Thyroid gland (tissue), 4 donors: Measurements from ENCODE around the gene TEDC1. TPM values are rescaled to one million over a fixed set of nuclear protein-coding genes. Genes with fewer than 3 reads are reported as not detected.

Source experiments
- DNase-seq, 2 donors: peaks; one replicate each; pipeline ENCODE4 v3.0.0-alpha.2; 2019
- H3K27ac ChIP-seq, 3 donors: fragments of 200-600 bp; sonication (generic); 1 replicate in 2 of 3; 2 replicates in 1 of 3; pipeline ENCODE4 v1.5.1; 2016 to 2019; ENCODE audit warnings: mild to moderate bottlenecking in 1 of 3, moderate library complexity in 1 of 3
- H3K27me3 ChIP-seq: fragments of 200-600 bp; sonication (generic); one replicate; pipeline ENCODE4 v1.5.1; 2019
- H3K36me3 ChIP-seq, 2 donors: fragments of 200-600 bp; sonication (generic); one replicate each; pipeline ENCODE4 v1.5.1; 2016 to 2019
- H3K4me1 ChIP-seq, 2 donors: fragments of 200-600 bp; sonication (generic); one replicate each; pipeline ENCODE4 v1.5.1; 2017 to 2019
- H3K4me3 ChIP-seq, 3 donors: fragments of 200-600 bp; sonication (generic); replicated peaks in 1 of 3; 1 replicate in 2 of 3; 2 replicates in 1 of 3; pipeline ENCODE4 v1.5.1; 2016; ENCODE audit warnings: mild to moderate bottlenecking in 1 of 3
- H3K9me3 ChIP-seq: fragments of 200-600 bp; sonication (generic); one replicate; pipeline ENCODE4 v1.5.1; 2017
- POLR2A ChIP-seq, 2 donors: fragments of 450-650 bp; IDR thresholded peaks; one replicate each; pipeline ENCODE4 v1.6.1; 2017; ENCODE audit warnings: antibody characterized with exemption in 2 of 2, mild to moderate bottlenecking in 2 of 2, moderate library complexity in 1 of 2
- WGBS, 2 donors: methylation state at CpG; one replicate each; pipeline ENCODE4 v1.1.5; 2017; 5-methylcytosine and 5-hydroxymethylcytosine counted together
- intact Hi-C: fragments of 100-400 bp; cut with DNase I; formaldehyde crosslinking; loops from one replicate; pipeline ENCODE4 v1.15.1; 2023
- total RNA-seq, 4 donors: library from RNA; depleted of rRNA; stranded (reverse); fragments of >200 nt; gene quantifications; one replicate each; pipeline ENCODE4 v1.2.3, GENCODE V29; 2016
- TF ChIP-seq, protein P1 (sequence below), 6 experiments: fragments of 200-600 bp in 3 of 6; fragments of 450-650 bp in 3 of 6; sonication (generic) in 3 of 6; IDR thresholded peaks; one replicate each; pipeline ENCODE4 v1.5.1; 2016 to 2019; ENCODE audit warnings: antibody characterized with exemption in 6 of 6, mild to moderate bottlenecking in 2 of 6, inconsistent platforms in 1 of 6, moderate library complexity in 1 of 6

Gene TEDC1
- total RNA-seq, 4 donors from 2014 or later, result 3.4 to 13.9 (median 8.5) TPM

DNA sequence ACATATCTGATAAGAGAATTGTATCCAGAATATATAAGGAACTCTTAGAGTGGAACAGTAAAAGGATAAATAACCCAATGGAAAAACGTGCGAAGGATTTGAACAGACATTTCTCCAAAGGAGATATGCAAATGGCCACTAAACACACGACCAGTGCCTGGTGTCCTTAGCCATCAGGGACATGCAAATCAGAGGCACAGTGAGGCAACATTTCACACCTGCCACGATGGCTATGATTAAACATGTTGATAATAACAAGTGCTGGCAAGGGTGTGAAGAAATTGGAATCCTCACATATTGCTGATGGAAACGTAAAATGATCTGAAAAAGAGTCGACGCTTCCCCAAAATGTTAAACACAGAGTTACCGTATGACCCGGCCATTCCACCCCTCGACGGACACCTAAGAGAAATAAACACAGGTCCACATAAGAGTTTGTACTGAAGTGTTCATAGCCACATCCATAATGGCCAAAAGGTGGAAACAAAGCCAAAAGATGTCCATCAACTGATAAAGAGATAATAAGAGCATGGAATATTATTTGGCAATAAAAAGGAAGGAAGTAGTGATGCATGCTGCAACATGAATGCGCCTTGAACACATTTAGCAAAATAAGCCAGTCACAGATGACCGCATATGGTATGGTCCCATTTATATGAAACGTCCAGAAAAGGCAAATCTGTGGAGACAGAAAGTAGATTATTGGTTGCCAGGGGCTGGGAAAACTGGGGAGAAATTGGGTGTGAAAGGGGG is 29.1 kb downstream of the TEDC1 start:
- no peaks in the 10 kb centered on the region for H3K4me1 ChIP-seq
- H3K4me3 ChIP-seq, result no peak overlapping the region
- no peak overlapping the region for H3K27ac ChIP-seq
- H3K36me3 ChIP-seq, result no peaks in the 10 kb centered on the region
- 69 to 70% methylated on average over 14 of the region's 14 CpGs for WGBS, 2 donors
- intact Hi-C loops, result no loop called here
- TF ChIP-seq, protein P1, sequence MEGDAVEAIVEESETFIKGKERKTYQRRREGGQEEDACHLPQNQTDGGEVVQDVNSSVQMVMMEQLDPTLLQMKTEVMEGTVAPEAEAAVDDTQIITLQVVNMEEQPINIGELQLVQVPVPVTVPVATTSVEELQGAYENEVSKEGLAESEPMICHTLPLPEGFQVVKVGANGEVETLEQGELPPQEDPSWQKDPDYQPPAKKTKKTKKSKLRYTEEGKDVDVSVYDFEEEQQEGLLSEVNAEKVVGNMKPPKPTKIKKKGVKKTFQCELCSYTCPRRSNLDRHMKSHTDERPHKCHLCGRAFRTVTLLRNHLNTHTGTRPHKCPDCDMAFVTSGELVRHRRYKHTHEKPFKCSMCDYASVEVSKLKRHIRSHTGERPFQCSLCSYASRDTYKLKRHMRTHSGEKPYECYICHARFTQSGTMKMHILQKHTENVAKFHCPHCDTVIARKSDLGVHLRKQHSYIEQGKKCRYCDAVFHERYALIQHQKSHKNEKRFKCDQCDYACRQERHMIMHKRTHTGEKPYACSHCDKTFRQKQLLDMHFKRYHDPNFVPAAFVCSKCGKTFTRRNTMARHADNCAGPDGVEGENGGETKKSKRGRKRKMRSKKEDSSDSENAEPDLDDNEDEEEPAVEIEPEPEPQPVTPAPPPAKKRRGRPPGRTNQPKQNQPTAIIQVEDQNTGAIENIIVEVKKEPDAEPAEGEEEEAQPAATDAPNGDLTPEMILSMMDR (IDR thresholded peaks at IDR 0.05), result no peak
- TF ChIP-seq POLR2A (IDR thresholded peaks at IDR 0.05), result no peak
- DNase-seq, result no peak
- no peaks in the 10 kb centered on the region for H3K27me3 ChIP-seq
- no peaks in the 10 kb centered on the region for H3K9me3 ChIP-seq

DNA sequence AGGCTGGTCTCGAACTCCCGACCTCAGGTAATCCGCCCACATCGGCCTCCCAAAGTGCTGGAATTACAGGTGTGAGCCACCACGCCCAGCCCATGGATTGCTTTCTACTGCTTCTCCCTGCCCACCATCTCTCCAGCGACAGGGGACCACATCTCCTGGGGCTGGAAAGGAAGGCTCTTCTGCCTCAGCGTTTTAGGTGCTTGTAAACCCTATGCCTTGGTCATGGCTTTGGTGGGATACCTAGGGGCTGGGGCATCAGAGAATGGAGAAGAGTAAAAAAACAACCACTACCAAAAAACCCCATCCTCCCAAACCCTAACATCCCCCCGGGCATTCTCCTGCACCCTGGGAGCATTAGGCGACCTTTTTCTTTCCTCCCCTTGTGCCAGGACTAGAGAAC is 34.3 kb downstream of the TEDC1 start:
- DNase-seq, result no peak
- H3K36me3 ChIP-seq, result no peaks in the 10 kb centered on the region
- intact Hi-C loops, result loop anchor here (5.0 kb wide), 1 partner anchor 153 kb away; no protein-coding TSS in a partner anchor
- H3K27me3 ChIP-seq, result no peaks in the 10 kb centered on the region
- WGBS, 2 donors, result 90 to 98% methylated on average over 9 of the region's 9 CpGs
- peaks cover 15 to 24% of the 10 kb centered on the region in 2 donors for H3K4me1 ChIP-seq
- no peaks in the 10 kb centered on the region for H3K9me3 ChIP-seq
- no peak for TF ChIP-seq POLR2A (IDR thresholded peaks at IDR 0.05)
- TF ChIP-seq, protein P1 (IDR thresholded peaks at IDR 0.05), result no peak
- H3K27ac ChIP-seq, result no peak overlapping the region
- H3K4me3 ChIP-seq, result no peak overlapping the region

DNA sequence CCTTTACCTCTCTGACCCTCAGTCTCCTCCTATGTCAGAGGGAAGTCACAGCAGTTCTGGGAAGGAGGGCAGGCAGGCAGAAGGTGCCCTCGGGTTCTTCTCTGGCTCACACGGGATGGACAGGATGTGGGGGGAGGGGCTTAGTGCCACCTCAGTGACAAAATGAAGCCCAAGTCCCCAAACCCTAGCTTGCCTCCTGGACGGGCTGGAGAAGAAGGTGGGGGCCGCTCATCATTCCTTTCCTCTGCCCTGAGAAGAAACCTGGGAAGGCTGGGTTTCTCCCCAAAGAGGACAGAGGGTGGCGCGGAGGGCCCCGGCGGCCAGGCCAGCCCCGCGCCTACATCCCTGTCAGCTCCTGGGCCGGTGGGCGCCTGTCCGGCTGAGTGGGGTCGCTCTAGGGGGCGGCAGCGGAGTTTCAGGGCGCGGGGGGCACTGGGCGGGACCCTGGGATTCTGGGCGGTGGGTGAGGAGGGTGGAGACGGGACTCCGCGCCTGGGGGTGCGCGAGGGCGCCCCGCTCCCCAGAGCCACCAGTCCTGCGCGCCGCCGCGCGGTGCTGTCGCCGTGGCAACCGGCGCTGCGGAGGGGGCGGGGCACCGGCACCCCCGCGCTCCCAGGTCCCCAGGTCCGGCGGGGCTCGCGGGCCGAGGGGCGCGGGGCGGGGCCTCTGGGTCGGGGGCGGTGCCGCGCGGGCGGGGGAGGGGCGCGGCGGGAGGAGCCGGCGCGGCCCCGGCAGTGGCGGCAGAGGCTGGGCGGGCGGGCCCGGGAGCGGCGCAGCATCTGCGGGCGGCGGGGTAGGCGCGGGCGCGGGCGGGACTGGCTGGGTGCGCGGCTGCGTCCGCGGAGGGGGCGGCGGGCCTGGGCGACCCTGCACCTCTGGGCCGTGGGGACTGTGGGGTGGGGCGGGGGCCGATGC is 35.1 kb downstream of the TEDC1 start, which contains the start of gene TMEM121:
Gene TMEM121, plus strand, starts transcription at position 723 of the 915 bp plus-strand sequence. CDS start 2,252 bp downstream, outside the sequence.
- H3K9me3 ChIP-seq, result no peaks in the 10 kb centered on the region
- 2 to 3% methylated on average over 9 to 12 of the region's 88 CpGs for WGBS, 2 donors
- peaks cover 15 to 24% of the 10 kb centered on the region in 2 donors for H3K4me1 ChIP-seq
- peak within 1 kb of the TSS in 2 of 3 donors; percentile 32 to 69 for H3K4me3 ChIP-seq
- DNase-seq, result peak; percentile 17 to 38
- H3K27me3 ChIP-seq, result no peaks in the 10 kb centered on the region
- TF ChIP-seq, protein P1 (IDR thresholded peaks at IDR 0.05), result no peak
- TF ChIP-seq POLR2A (IDR thresholded peaks at IDR 0.05), result no peak
- no peak within 1 kb of the TSS for H3K27ac ChIP-seq
- intact Hi-C loops, result loop anchor here (5.0 kb wide), 1 partner anchor 154 kb away; no protein-coding TSS in a partner anchor
- H3K36me3 ChIP-seq, result no peaks in the 10 kb centered on the region

DNA sequence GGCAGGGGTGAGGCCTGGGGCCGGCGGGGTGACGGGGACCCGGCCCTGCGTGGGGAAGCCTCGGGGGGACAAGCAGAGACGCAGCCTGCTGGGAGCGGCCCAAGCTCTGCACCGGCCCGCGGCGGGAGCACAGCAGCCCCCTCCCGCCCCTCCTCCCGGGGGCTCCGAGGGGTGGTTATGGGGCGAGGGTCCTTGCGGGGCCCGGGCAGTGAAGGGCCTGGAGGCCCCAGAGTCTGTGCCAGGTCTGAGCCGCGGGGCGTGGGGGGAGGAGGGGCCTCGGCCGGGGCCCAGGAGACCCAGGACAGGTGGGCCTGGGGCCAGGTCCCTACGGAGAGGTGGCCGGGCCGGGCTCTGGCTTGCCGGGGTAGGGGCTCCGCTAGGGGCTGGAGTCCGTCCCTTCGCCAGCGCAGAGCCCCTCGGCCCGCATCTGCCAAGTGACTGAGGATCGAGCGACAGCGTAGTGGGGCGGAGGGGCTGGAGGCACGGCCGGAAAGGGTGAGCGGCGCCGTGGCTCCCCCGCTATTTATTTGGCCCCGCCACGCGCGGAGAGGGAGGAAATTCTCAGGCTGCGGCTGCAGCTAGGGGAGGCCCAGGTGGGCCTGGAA is 35.8 kb downstream of the TEDC1 start:
- no peaks in the 10 kb centered on the region for H3K36me3 ChIP-seq
- no peaks in the 10 kb centered on the region for H3K27me3 ChIP-seq
- intact Hi-C loops, result loop anchor here (5.0 kb wide), 1 partner anchor 155 kb away; no protein-coding TSS in a partner anchor
- H3K27ac ChIP-seq, result no peak overlapping the region
- 2 to 3% methylated on average over 6 to 9 of the region's 48 CpGs for WGBS, 2 donors
- TF ChIP-seq POLR2A (IDR thresholded peaks at IDR 0.05), result no peak
- TF ChIP-seq, protein P1 (IDR thresholded peaks at IDR 0.05), result no peak
- peak overlapping the region in 2 of 3 donors; percentile 32 to 69 for H3K4me3 ChIP-seq
- no peaks in the 10 kb centered on the region for H3K9me3 ChIP-seq
- DNase-seq, result peak in 1 of 2 donors; percentile 32
- peaks cover 15 to 24% of the 10 kb centered on the region in 2 donors for H3K4me1 ChIP-seq
